HTERT RPE-1 (cell line): Measurements from ENCODE around the gene HDAC5.
"Not testable (repeated sequence)": the region's sequence is repeated elsewhere in the genome, so short reads cannot be mapped to it uniquely, and the experiment has no call there.

Experiments
- in situ Hi-C: fragments of 300-500 bp; cut with MboI; formaldehyde crosslinking; loops from 4 replicates; pipeline ENCODE4 v1.14.3; 2020; ENCODE audit warnings: low sequenced_read_pairs

The HDAC5 gene

DNA sequence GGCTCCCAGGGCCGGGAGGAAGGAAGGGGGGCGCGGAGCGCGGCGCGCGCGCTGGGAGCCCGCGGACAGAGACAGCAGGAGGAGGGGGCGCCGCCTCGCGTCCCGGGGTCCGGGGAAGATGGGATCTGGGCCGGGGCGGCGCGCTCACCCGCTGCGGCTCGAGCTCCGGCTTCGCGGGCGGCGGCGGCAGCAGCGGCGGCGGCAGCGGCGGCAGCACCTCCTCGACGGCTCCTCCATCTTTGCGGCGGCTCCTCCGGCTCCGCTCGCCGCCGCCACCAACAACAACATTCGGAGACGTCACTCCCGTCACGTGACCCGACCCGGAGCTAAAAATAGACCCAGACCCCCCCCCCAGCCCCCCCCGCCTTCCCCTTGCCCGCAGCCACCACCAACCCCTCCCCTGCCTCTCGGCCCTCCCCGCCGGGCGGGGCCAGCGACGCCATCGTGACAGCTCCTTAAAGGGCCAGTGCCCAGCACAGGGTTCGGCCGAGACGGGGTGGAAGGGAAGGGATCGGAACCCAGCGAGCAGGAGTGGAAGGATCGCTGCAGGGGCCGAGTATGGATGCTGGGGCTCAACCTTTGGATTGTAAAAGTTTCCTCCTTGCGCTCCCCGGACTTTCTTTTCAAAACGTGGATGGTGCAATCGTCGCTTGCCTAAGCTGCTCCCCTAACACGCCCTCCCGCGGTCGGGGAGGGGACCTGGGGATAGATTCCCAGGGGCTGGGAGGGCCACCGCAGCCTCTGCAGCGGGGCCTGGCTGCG, at the start of gene HDAC5:
Gene HDAC5 (minus strand): TSS at position 286 of the 762 bp plus-strand sequence. CDS start 6,126 bp downstream, outside the sequence.
- in situ Hi-C loops, result no loop called here

DNA sequence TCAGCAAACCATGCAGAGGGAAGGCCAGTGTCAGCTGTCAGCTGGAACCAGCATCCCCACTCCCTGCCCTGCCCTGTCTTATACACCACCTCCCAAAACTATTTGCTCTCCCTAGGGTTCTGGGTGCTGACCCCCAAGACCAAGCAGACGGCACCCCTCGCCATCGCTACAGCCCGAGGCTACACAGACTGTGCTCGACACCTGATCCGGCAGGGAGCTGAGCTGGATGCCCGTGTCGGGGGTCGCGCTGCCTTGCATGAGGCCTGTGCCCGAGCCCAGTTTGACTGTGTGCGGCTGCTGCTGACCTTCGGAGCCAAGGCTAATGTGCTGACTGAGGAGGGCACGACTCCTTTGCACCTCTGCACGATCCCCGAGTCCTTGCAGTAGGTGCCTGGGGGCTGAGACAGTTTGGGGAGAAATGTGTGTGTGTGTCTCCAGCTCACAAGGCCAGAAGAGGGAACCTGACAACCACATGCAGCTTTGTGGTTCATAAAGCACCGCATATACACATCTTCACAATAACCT, 48.6 kb upstream of the HDAC5 start:
- in situ Hi-C loops, result no loop called here

DNA sequence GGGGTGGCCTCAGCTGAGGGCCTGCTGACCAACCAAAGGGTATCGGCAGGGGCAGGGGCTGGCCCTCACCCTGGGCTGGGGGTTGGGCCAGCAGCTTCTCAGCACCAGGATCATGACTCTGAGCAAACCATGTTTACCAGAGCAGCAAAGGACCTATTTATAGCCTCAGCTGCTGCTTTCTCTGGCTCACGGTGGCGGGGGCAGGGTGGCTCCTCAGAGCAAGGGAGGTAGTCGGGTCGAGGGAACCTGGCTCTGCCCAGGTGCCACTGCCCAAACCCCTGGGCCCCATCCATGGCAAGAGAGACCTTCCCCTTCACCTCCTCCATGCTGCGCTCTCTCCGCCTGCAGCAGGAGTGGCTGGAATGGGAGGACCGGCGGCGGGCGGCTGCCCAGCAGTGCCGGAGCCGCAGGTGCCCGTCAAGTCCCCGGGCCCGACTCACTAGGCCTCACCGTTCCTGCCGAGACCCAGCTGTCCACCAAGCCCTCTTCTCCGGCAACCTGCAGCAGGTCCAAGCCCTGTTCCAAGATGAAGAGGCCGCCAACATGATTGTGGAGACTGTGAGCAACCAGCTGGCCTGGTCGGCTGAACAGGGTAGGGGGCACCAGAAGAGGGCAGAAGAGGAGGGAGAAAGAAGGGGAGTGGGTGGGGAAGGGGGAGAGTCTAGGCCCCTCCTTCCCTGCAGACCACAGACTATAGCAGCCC, 47.2 kb upstream of the HDAC5 start, which contains the start of gene ASB16:
Gene ASB16 (plus strand): TSS at position 206 of the 703 bp plus-strand sequence. CDS start 86 bp downstream, at position 292.
- in situ Hi-C loops, result no loop called here

DNA sequence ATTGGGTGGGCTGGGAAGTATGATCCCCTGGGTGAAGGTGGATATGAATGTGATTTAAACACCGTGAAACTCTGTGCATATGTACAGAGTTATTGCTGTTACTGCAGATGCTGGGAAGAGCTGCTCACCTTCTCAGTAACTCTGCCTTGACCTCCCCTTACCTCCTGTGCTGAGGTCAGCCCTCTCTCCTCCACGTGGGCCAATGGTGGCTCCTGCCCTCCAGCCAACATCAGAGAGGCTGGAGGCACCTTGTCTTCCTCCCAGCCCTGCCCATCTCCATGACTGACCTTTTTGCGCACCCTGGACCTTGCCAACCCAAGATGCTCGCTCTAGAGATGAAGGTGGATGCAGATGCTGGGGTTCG, 46.7 kb upstream of the HDAC5 start:
- in situ Hi-C loops, result no loop called here

DNA sequence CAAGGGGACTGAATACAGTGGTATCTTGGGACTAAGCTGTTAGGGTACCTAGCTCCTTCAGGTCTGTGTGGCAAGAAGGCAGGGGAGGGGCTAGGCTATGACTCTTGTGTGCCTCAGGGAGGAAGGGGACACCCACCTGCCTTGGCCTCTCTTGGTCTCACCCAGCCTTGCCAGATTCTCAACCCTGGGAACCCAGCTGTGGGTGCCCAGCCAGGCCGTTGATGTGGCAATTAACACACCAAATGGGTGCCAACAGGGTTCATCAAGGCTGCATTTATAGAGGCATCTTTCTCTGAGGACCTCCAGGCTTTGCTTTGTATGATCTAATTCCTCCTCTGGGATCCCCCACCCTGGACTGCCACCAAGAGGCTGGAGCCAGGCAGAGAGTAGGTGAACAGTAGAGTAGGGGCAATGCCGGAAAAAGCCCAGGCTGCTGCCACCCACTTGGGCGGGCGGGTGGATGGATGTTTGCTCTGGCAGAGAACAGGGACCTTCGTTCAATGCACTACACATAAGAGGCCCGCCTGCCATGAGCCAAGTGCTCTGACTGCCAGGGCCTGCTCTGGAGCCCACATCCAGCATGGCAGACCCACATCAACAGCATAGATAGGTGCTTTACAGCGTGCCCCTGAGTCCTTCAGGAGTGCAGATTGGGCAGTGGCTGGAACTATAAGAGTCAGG, 43.9 kb upstream of the HDAC5 start:
- in situ Hi-C loops, result no loop called here

DNA sequence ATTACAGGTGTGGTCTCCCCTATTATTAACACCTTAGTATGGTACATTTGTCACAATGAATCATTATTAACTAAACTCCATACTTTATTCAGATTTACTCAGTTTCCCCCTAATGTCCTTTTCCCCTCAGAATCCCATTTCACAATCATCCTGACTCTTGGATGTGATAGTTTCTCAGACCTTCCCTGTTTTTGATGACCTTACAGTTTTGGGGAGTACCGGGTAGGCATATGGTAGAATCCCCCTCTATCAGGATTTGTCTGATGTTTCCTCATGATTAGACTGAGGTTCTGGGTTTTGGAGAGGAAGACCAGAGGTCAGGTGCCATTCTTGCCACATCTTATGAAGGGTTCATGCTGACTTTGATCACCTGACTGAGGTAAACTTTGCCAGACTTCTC, 41.0 kb upstream of the HDAC5 start:
- in situ Hi-C loops, result no loop called here

DNA sequence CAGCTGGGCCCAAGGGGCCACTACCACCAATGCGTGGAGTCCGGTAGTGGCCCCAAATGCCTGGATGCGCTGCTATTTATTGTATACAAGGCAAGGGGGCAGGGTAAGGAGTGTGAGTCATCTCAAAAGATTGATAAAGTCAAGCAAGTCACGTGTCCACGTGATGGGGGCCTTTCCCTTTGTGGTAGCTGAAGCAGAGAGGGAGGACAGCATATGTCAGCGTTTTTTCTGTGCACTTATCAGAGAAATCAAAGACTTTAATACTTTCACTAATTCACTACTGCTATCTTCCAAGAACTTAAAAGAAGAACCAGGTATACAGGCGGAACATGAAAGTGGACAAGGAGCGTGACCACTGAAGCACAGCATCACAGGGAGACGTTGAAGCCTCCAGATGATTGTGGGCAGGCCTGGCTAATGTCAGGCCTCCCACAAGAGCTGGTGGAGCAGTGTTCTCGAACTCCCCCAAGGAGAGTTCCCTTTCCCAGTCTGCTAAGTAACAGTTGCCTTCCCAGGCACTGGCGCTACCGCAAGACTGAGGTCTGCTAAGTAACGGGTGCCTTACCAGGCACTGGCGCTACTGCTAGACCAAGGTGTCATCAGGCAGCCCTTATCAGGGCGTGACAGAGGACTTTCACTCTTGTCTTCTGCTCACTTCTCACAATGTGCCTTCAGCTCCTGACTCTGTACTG, 36.2 kb upstream of the HDAC5 start:
- in situ Hi-C loops, result no loop called here

DNA sequence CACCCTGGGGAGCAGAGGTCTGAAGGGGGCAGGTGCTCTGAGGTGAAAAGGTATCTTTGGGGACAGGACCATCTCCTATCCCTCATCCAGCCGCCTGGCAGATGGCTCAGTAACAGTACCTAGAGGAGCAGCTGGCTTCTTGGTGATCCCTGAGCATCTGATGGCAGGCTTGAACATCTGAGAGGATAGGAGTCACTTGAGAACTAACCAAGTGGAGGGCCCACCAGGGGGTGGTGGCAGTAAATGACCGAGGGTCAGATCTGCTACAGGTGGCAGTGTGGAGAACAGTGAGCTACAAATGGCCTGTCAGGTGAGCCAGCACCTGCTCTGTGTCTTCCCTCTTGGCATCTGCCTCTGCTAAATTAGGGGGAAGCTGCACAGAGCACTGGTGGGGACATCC, 32.0 kb upstream of the HDAC5 start:
- in situ Hi-C loops, result no loop called here

DNA sequence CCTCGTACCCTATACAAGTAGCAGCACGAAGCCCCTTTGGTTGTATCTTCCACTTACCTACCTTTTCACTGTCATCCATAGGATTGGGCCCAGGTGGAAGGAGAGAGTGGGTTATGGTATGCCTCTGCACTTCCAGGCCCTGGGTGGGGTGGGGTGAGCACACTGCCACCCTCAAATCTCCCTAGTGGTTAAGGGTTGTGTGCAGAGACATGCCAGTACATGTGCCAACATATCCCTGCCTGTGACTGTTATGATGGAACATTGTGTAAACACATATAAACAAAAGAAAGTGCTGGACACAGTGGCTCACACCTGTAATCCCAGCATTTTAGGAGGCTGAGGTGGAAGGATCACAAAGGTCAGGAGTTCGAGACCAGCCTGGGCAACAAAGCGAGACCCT, 29.4 kb upstream of the HDAC5 start:
- in situ Hi-C loops, result no loop called here

DNA sequence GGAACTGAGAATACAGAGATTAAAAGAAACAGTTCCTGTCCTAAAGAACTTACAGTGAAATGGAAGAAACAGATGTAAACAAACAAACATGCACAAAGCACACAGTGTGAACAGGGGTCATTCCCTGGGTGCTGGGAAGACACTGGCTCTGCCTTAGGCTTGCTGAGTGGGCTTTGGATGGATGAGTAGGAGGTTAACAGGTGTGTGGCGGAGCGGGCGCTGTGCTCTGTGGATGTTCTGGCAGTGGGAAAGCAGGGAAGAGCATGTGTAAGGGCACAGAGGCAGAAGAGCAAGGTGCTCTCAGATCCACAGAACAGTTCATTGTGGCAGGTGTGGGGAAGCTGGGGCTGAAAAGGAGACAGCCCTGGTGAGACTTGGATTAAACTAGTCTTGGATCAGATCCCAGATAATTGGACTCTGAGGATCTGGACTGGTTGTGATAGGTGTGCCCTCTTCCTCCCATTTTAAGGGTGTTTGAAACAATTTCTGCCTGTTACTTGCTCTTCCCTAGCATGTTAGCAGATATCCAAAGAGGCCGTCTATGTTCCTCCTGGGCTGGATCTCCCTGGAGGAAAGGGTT, 26.4 kb upstream of the HDAC5 start:
- in situ Hi-C loops, result no loop called here

DNA sequence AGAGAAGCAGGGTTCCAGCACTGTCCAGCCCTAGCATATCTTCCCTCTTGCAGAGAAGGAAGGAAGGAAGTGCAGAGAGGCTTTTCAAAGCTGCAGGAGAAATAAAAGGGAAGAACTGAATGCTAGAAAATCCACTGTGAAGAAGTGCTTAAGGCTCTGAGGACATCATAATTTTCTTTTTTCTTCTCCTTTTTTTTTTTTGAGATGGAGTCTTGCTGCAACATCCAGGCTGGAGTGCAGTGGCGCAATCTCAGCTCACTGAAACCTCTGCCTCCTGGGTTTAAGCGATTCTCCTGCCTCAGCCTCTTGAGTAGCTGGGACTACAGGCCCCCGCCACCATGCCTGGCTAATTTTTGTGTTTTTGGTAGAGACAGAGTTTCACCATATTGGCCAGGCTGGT, 25.6 kb upstream of the HDAC5 start:
- in situ Hi-C loops, result not testable (repeated sequence)

DNA sequence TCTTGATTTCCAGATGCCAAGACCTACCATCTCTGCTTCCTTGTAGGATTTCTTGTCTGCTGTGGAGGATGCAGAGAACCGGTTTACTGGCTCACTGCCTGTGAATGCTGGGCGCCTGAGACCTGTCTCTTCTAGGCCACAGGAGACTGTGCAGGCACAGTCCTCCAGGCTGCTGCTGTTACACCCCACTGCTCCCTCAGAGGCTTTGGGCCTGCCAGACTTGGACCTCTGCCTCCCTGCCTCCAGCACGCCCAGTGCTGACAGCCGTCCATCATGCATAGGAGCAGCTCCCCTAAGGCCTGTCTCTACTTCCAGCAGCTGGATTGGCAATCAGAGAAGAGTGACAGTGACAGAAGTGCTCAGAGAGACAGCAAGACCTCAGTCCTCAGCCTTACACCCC, 24.4 kb upstream of the HDAC5 start:
- in situ Hi-C loops, result no loop called here

DNA sequence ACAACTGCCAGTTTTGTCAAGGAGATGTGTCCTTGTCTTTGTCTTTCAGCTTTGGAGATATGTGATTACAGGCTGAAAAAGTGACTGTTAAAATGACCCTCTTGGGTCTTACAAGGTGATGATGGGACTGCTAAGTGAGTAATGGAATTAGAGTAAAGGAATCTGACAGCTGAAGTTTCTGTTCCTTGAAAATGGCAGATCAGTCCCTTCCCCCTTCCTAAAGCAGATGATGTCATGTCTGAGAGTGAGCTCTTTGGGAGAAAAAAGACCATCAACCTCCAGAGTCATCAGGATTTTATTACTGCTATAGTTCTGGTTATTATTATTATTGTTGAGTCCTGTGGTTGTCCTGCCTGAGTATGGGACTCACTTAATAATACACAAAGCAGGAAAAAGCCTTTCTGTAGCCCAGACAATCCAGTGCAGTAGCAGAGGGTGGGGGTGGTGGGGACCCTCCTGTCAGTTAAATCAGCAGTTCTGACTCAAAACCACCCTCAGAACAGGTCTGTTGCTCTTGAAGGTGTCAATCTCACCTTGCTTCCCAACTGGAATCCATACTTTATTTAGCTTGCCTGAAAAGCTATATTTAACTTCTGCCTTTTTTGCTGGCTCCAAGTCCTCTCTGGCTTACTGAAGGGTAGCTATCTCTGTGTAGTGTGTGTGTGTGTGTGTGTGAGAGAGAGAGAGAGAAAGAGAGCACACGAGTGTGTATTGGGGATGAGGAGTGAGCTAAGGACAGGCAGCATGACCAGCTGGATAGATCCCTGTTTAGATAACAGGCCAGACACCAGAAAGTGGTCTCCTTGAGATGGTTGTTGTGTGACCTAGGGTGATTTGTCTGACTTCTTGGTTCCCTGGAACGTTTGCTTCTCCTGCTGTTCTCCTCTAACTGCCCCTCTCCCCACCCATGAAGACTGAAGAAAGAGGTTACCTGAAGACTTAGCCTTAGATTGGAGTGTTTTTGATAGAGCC, 23.2 kb upstream of the HDAC5 start:
- in situ Hi-C loops, result no loop called here

DNA sequence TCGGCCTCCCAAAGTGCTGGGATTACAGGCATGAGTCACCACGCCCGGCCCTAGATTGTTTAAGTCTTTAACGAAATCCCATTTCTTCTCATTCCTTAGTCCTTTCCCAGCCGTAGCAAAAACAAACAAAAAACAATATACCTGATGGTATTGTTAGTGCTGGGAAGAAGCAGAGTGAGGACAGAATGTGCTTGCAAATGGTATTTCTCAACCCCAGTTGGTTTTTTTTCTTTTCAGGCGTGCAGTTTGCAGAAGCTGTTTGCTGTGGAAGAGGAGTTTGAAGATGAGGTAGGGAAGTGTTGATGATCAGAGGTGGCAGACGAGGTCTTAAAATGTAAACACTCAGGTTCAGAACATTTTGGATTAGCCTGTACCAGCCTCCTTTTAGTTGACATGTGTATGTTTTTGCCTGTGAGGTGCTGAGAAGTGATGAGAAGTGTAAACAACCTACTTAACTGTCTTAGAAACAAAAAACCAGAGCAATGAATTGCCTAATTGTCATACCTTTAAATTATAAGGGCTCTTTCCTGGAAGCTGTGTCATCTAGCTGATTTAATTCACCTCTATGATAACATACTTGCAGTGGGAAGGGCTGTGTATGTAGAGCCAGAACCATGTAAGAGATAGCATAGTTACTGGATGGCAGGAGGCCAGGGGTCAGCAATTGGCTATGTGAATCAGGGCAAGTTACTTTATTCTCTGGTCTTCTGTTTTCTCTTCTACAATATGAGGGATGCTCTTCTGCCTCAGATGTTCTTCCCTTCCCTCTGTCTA, 21.7 kb upstream of the HDAC5 start:
- in situ Hi-C loops, result no loop called here

DNA sequence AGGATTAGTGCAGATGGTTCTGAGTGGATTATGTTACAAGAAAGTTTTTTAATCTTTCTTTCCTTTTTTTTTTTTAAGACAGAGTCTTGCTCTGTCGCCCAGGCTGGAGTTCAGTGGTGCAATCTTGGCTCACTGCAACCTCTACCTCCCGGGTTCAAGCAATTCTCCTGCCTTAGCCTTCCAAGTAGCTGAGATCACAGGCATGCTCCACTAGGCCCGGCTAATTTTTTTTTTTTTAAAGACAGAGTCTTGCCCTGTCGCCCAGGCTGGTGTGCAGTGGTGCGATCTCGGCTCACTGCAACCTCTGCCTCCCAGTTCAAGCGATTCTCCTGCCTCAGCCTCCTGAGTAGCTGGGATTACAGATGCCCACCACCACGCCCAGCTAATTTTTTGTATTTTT, 20.5 kb upstream of the HDAC5 start:
- in situ Hi-C loops, result not testable (repeated sequence)

DNA sequence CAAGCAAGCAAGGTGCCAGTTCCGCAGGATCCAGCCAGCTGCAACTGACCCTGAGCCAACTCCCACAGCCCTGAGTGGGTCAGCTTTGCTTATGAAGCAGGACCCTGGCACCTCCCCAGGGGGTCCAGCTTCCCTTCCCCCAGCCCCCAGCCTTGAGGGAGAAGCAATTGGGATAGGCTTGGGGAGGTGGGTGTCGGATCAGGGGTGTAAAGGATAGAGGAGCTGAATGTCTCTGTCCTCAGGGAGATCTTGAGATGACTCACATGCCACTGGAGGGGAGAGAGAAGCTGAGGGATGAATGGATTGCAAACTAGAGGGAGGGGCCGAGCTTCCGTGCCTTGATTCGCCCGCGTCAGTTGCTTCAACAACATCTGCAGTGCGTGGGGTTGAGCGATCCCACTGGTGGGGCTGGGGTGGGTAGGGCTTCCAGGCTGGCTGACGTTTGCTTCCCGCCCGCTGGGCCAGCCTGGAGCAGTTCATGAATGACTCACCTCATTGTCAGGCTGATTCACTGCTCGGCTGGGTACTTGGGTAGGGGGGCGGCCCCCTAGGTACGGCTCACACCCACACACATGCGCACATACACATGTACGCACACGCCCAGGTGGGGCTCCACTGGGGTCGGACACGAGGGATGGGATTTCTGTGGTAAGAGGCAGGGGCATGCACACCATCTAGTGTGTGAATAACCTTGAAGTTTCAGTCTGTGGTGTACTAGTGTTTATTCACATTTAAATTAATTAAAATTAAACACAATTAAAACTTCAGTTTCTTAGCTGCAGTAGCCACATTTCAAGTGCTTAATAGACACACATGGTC, 14.7 kb upstream of the HDAC5 start:
- in situ Hi-C loops, result no loop called here

DNA sequence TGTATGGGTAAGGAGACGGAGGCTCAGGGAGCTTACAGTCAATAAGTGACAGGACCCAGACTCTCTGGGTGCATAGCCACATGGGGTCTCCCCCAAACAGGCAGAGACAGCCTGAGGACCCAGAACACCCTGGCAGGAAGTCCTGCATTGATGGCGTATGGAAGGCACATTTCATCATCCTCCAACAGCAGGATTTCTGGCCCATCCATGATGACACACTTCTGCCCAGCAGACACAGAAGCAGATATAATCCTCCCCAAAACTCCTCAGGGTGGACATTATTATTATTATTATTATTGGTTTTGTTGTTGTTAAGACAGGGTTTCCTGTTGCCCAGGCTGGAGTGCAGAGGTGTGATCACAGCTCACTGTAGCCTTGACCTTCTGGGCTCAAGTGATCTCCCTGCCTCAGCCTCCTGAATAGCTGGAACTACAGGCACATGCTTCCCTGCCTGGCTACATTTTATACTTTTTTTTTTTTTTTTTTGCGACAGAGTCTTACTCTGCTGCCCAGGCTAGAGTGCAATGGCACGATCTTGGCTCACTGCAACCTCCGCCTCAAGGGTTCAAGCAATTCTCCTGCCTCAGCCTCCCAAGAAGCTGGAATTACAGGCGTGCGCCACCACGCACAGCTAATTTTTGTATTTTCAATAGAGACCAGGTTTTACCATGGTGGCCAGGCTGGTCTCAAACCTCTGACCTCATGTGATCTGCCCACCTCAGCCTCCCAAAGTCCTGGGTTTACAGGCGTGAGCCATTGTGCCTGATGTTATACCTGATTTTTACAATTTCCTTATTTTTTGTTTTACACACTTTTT, 11.5 kb upstream of the HDAC5 start:
- in situ Hi-C loops, result no loop called here
